ENCODE data around the gene ORAI1.
A peak's percentile ranks its signal among the peaks of the same experiment; 100 is the strongest.
"Not testable (repeated sequence)": the region's sequence is repeated elsewhere in the genome, so short reads cannot be mapped to it uniquely, and the experiment has no call there.

The ORAI1 gene

GRCh38 chr12:121582583-121583333 is 43.6 kb upstream of the ORAI1 start:
- Histone ChIP-seq H3K9me3 (no peaks in the 10 kb centered on the region), H3K27ac (peak overlapping the region; percentile 74 to 86), H3K36me3 (no peaks in the 10 kb centered on the region), H3K4me3 (peak overlapping the region in 1 of 2 donors; percentile 72), H3K4me1 (peaks cover 8 to 38% (median 26%) of the 10 kb centered on the region in 4 donors), H3K27me3 (no peaks in the 10 kb centered on the region)
- no peak for TF ChIP-seq CTCF (IDR thresholded peaks at IDR 0.05)
- no peak for DNase-seq
- intact Hi-C loops (cut with DNase I; ENCODE audit: low total_unique reads): no loop called here

DNA sequence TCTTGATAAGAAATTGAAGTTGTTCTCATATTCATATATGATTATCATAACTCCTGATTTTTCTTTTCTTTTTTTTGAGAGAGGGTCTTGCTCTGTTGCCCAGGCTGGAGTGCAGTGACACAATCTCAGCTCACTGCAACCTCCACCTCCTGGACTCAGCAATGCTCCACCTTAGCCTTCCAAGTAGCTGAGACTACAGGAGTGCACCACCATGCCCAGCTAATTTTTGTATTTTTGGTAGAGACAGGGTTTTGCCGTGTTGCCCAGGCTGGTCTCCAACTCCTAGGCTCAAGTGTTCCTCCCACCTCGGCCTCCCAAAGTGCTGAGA is 43.0 kb upstream of the ORAI1 start:
- intact Hi-C loops (cut with DNase I; ENCODE audit: low total_unique reads); H3K27ac ChIP-seq; H3K9me3 ChIP-seq; H3K27me3 ChIP-seq; DNase-seq; H3K36me3 ChIP-seq; H3K4me3 ChIP-seq: not testable (repeated sequence)
- peaks cover 8 to 32% (median 22%) of the 10 kb centered on the region in 4 donors for H3K4me1 ChIP-seq

GRCh38 chr12:121584885-121585284 is 41.4 kb upstream of the ORAI1 start:
- H3K36me3 ChIP-seq; intact Hi-C loops (cut with DNase I; ENCODE audit: low total_unique reads); H3K27ac ChIP-seq; DNase-seq; H3K4me3 ChIP-seq; H3K9me3 ChIP-seq; H3K27me3 ChIP-seq: not testable (repeated sequence)
- peaks cover 8 to 24% (median 18%) of the 10 kb centered on the region in 4 donors for H3K4me1 ChIP-seq

GRCh38 chr12:121590476-121591143 is 35.7 kb upstream of the ORAI1 start:
- Histone ChIP-seq H3K27me3 (no peaks in the 10 kb centered on the region), H3K9me3 (no peaks in the 10 kb centered on the region), H3K4me1 (no peaks in the 10 kb centered on the region), H3K4me3 (peak overlapping the region in 1 of 2 donors; percentile 49), H3K27ac (peak overlapping the region in 1 of 2 donors; percentile 61), H3K36me3 (no peaks in the 10 kb centered on the region)
- no peak for DNase-seq
- intact Hi-C loops (cut with DNase I; ENCODE audit: low total_unique reads): no loop called here
- TF ChIP-seq CTCF (IDR thresholded peaks at IDR 0.05): no peak

DNA sequence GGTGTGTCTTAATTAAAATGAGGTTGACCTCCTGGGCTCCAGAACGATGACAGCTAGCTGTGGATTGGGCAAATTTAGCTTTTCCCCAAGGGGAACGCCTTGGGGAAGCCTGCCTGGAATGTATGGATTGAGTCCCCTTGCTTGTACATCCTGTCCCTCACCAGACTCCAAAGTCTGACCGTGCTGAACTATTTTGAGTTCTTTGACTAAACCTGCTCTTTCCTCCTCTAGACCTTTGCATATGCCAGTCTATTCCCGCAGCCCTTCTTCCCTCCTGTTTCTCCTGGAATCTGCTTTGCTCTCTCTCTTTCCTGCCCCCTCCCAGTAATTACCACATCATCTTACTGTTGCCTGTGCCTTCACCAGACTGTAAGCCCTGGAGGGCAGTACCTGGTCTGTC is 34.0 kb upstream of the ORAI1 start:
- no peaks in the 10 kb centered on the region for H3K9me3 ChIP-seq
- no peak overlapping the region for H3K27ac ChIP-seq
- no peak overlapping the region for H3K4me3 ChIP-seq
- no peak for TF ChIP-seq CTCF (IDR thresholded peaks at IDR 0.05)
- H3K27me3 ChIP-seq: no peaks in the 10 kb centered on the region
- intact Hi-C loops (cut with DNase I; ENCODE audit: low total_unique reads): no loop called here
- no peak for DNase-seq
- H3K36me3 ChIP-seq: no peaks in the 10 kb centered on the region
- H3K4me1 ChIP-seq: no peaks in the 10 kb centered on the region

- Histone ChIP-seq H3K9me3 (no peaks in the 10 kb centered on the region), H3K27me3 (no peaks in the 10 kb centered on the region), H3K4me3 (no peak overlapping the region), H3K27ac (no peak overlapping the region), H3K4me1 (no peaks in the 10 kb centered on the region), H3K36me3 (no peaks in the 10 kb centered on the region)
- intact Hi-C loops (cut with DNase I; ENCODE audit: low total_unique reads): no loop called here
- no peak for TF ChIP-seq CTCF (IDR thresholded peaks at IDR 0.05)
- DNase-seq: no peak
Observed at GRCh38 chr12:121595520-121595919, 30.8 kb upstream of the ORAI1 start.

All from tibial artery (tissue), 4 donors.